ENCODE data around the gene MRPL54.

DNA sequence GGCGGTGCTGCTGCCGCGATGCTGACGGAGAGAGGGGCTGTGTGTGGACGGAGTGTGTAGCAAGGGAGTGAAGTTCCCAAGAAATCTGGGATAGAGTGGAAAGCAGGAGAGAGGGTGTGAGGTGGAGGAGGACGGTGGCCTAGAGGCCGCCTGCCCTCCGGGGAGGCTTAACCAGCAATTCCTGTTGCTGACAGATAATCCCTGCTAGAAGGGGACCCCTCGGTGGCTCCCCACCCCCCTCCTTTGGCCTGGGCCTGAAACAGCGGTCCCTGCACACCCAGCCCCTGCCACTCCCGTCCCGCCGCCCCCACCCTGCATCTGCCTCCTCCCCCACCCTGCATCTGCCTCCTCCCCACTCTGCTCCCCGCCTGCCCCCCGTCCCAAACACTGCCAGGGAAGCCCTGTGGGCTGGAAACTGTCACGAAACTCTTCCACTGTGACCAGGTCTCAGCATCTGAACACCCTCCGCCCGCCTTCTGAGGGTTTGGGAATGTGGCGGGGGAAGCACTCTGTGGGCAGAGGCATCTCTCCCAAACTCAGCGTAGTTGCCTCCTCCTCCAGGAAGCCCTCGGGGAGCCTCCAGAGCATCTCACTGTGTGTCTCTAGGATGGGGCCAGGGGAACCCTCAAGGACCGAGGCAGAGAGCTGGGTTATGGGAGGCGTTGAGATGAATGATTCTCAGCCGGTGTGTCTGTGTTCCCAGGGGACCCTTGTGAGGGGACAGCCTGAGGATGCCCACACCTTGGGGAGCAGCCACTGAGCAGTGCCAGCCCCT is 40.8 kb downstream of the MRPL54 start:
- TF ChIP-seq, protein P1, sequence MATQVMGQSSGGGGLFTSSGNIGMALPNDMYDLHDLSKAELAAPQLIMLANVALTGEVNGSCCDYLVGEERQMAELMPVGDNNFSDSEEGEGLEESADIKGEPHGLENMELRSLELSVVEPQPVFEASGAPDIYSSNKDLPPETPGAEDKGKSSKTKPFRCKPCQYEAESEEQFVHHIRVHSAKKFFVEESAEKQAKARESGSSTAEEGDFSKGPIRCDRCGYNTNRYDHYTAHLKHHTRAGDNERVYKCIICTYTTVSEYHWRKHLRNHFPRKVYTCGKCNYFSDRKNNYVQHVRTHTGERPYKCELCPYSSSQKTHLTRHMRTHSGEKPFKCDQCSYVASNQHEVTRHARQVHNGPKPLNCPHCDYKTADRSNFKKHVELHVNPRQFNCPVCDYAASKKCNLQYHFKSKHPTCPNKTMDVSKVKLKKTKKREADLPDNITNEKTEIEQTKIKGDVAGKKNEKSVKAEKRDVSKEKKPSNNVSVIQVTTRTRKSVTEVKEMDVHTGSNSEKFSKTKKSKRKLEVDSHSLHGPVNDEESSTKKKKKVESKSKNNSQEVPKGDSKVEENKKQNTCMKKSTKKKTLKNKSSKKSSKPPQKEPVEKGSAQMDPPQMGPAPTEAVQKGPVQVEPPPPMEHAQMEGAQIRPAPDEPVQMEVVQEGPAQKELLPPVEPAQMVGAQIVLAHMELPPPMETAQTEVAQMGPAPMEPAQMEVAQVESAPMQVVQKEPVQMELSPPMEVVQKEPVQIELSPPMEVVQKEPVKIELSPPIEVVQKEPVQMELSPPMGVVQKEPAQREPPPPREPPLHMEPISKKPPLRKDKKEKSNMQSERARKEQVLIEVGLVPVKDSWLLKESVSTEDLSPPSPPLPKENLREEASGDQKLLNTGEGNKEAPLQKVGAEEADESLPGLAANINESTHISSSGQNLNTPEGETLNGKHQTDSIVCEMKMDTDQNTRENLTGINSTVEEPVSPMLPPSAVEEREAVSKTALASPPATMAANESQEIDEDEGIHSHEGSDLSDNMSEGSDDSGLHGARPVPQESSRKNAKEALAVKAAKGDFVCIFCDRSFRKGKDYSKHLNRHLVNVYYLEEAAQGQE (IDR thresholded peaks at IDR 0.05; ENCODE audit: insufficient replicate concordance, low read depth), result no peak
- TF ChIP-seq, protein P2, sequence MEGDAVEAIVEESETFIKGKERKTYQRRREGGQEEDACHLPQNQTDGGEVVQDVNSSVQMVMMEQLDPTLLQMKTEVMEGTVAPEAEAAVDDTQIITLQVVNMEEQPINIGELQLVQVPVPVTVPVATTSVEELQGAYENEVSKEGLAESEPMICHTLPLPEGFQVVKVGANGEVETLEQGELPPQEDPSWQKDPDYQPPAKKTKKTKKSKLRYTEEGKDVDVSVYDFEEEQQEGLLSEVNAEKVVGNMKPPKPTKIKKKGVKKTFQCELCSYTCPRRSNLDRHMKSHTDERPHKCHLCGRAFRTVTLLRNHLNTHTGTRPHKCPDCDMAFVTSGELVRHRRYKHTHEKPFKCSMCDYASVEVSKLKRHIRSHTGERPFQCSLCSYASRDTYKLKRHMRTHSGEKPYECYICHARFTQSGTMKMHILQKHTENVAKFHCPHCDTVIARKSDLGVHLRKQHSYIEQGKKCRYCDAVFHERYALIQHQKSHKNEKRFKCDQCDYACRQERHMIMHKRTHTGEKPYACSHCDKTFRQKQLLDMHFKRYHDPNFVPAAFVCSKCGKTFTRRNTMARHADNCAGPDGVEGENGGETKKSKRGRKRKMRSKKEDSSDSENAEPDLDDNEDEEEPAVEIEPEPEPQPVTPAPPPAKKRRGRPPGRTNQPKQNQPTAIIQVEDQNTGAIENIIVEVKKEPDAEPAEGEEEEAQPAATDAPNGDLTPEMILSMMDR (IDR thresholded peaks at IDR 0.05; ENCODE audit: insufficient read depth, low read length), result no peak

Data from HL-60 (cell line).